Type B pancreatic cell (in vitro differentiated cells): Measurements from ENCODE around the gene TPCN2. TPM values are rescaled to one million over a fixed set of nuclear protein-coding genes. Genes with fewer than 3 reads are reported as not detected.
"Not testable (repeated sequence)": the region's sequence is repeated elsewhere in the genome, so short reads cannot be mapped to it uniquely, and the experiment has no call there.

Experiments
- DNase-seq: peaks from one replicate; pipeline ENCODE4 v3.0.0; 2021; ENCODE audit warnings: mixed read lengths; ENCODE audit not compliant: unreplicated experiment; ENCODE audit errors: extremely low spot score
- H3K27ac Mint-ChIP-seq: 2 replicates; pipeline ENCODE4 v1.8.0; 2021; ENCODE audit warnings: mild to moderate bottlenecking, mixed read lengths
- H3K27me3 Mint-ChIP-seq: 2 replicates; pipeline ENCODE4 v1.8.0; 2021; ENCODE audit warnings: mixed read lengths
- H3K36me3 Mint-ChIP-seq: 2 replicates; pipeline ENCODE4 v1.8.0; 2021; ENCODE audit warnings: mixed read lengths
- H3K4me1 Mint-ChIP-seq: one replicate; pipeline ENCODE4 v1.8.0; 2021; ENCODE audit warnings: mixed read lengths; ENCODE audit not compliant: unreplicated experiment
- H3K4me3 Mint-ChIP-seq: 2 replicates; pipeline ENCODE4 v1.8.0; 2021; ENCODE audit warnings: mild to moderate bottlenecking, mixed read lengths
- H3K9me3 Mint-ChIP-seq: 2 replicates; pipeline ENCODE4 v1.8.0; 2021; ENCODE audit warnings: mixed read lengths
- CTCF ChIP-seq: fragments of 200-600 bp; sonication (generic); conservative IDR thresholded peaks from 2 replicates; pipeline ENCODE4 v1.5.0; 2021; ENCODE audit warnings: antibody characterized with exemption, mild to moderate bottlenecking
- total RNA-seq: library from RNA; stranded (reverse); gene quantifications from 2 replicates; pipeline ENCODE4 v1.2.1, GENCODE V29; 2021; ENCODE audit warnings: low replicate concordance

The TPCN2 gene
- total RNA-seq, 1 donor from 2014 or later = 19.5 TPM

DNA sequence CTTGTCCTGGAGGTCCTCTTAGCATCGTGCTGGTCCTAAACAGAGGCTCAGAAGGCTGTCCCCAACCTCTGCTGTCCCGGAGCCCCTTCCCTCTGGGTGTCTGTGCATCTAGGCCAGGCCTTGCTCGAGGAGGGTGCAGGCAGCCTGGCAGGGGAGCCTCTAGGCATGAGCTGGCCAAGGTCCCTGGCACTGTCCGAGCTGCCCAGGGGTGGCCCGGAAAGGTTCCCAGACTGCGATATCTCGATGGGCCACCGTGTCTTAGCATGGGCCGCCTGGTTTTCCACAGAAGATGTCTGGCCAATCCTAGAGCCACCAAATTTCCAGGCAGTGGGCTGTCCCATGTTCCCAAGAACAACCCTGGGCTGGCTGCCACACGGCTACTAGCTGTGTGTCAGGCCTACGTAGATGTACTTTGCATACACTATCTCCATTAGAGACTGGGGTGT, 82.4 kb downstream of the TPCN2 start:
- Mint-ChIP-seq H3K27ac (no peak overlapping the region), H3K4me3 (no peak overlapping the region), H3K36me3 (no peaks in the 10 kb centered on the region), H3K9me3 (peaks cover 6% of the 10 kb centered on the region), H3K4me1 (peaks cover 4% of the 10 kb centered on the region), H3K27me3 (no peaks in the 10 kb centered on the region)
- DNase-seq = no peak
- TF ChIP-seq CTCF = no peak

DNA sequence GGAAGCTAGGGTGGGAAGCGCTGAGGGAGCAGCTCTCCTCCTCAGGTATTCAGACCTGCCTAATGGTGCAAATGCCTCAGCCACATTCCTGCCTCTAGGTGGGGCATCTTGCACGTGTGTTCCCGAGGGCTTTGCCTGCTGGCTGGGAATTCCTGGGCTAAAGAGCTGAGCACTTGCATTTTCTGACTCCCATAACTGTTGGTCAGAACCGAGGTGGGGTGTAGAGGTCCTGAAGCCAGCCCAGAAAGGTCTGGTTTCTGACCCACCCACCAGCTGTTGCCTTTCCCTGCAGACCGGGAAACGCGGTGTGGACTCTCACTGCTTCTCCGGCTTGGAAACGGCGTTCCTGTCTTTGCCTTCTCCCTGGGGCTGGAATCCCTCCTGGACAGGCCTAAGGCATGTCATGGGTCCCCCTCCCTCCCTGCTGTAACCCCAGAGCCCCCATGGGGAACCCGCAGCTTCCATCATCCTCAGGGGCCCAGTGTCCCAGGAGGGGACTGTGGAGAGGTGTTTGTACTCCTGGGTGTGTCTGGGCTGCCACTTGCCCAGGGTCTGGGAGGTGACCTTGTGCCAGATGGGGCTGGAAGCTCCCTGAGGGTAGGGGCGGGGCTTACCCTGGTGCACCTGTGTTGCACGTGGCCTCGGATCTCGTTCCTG, 83.0 kb downstream of the TPCN2 start:
- Mint-ChIP-seq H3K4me1 (peaks cover 5% of the 10 kb centered on the region), H3K4me3 (no peak overlapping the region), H3K9me3 (peaks cover 6% of the 10 kb centered on the region), H3K27ac (no peak overlapping the region), H3K27me3 (no peaks in the 10 kb centered on the region), H3K36me3 (no peaks in the 10 kb centered on the region)
- TF ChIP-seq CTCF = peak; percentile 93
- no peak for DNase-seq

- TF ChIP-seq CTCF = no peak
- Mint-ChIP-seq H3K9me3 (peaks cover 6% of the 10 kb centered on the region), H3K27me3 (no peaks in the 10 kb centered on the region), H3K36me3 (no peaks in the 10 kb centered on the region), H3K4me1 (peaks cover 5% of the 10 kb centered on the region), H3K4me3 (no peak overlapping the region), H3K27ac (no peak overlapping the region)
- no peak for DNase-seq
Observed at GRCh38 chr11:69132301-69132670, 83.6 kb downstream of the TPCN2 start.

- no peaks in the 10 kb centered on the region for H3K27me3 Mint-ChIP-seq
- no peaks in the 10 kb centered on the region for H3K36me3 Mint-ChIP-seq
- TF ChIP-seq CTCF = no peak
- no peak overlapping the region for H3K27ac Mint-ChIP-seq
- no peak for DNase-seq
- peaks cover 6% of the 10 kb centered on the region for H3K9me3 Mint-ChIP-seq
- H3K4me3 Mint-ChIP-seq = no peak overlapping the region
- H3K4me1 Mint-ChIP-seq = peaks cover 5% of the 10 kb centered on the region
Observed at GRCh38 chr11:69133251-69133650, 84.5 kb downstream of the TPCN2 start.

DNA sequence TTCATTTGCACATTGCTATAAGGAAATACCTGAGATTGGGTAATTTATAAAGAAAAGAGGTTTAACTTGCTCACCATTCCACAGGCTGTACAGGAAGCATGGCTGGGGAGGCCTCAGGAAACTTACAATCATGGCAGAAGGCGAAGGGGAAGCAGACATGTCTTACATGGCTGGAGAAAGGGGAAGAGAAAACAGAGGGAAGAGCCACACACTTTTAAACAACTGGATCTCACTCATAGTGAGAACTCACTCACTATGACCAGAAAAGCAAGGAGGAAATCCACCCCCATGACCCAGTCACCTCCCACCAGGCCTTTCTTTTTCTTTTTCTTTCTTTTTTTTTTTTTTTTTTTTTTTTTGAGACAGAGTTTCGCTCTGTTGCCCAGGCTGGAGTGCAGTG, 85.5 kb downstream of the TPCN2 start:
- not testable (repeated sequence) for H3K4me3 Mint-ChIP-seq, DNase-seq, H3K36me3 Mint-ChIP-seq, H3K27ac Mint-ChIP-seq, H3K4me1 Mint-ChIP-seq, H3K27me3 Mint-ChIP-seq
- H3K9me3 Mint-ChIP-seq = peaks cover 11% of the 10 kb centered on the region

GRCh38 chr11:69134957-69135356, 86.2 kb downstream of the TPCN2 start:
- Mint-ChIP-seq H3K9me3 (peaks cover 11% of the 10 kb centered on the region), H3K4me3 (no peak overlapping the region), H3K4me1 (peaks cover 10% of the 10 kb centered on the region), H3K36me3 (peaks cover 3% of the 10 kb centered on the region), H3K27ac (no peak overlapping the region), H3K27me3 (no peaks in the 10 kb centered on the region)
- no peak for TF ChIP-seq CTCF
- peak; percentile 49 for DNase-seq
